Stimulated activated CD8-positive, alpha-beta memory T cell treated with anti-CD3 and anti-CD28 coated beads, Interleukin-12 subunit alpha, Interleukin-12 subunit beta, amount 100 ng/mL, for 1 hour (primary cell): ENCODE data around the gene KIF9.
"Not testable (repeated sequence)": the region's sequence is repeated elsewhere in the genome, so short reads cannot be mapped to it uniquely, and the experiment has no call there.

ENCODE experiments used
- DNase-seq: peaks from one replicate; pipeline ENCODE4 v3.0.0-alpha.2; 2020; ENCODE audit warnings: low read depth

Gene KIF9

GRCh38 chr3:47181685-47182084 is 100.9 kb downstream of the KIF9 start:
- DNase-seq: not testable (repeated sequence)

- not testable (repeated sequence) for DNase-seq
Observed at GRCh38 chr3:47180011-47180410, 102.6 kb downstream of the KIF9 start.
